Astrocyte (in vitro differentiated cells and primary cell): ENCODE data around the gene CPNE2.

ENCODE experiments used
- EZH2 ChIP-seq: IDR thresholded peaks from 2 replicates; pipeline ENCODE4 v1.6.1; 2012; ENCODE audit warnings: mild to moderate bottlenecking, low read length, inconsistent platforms; ENCODE audit not compliant: insufficient read depth
- TF ChIP-seq, protein P1 (sequence below): IDR thresholded peaks from 2 replicates; pipeline ENCODE4 v1.5.1; 2011; ENCODE audit warnings: low read depth, mild to moderate bottlenecking, inconsistent platforms, low read length, moderate library complexity; ENCODE audit not compliant: insufficient read depth

DNA sequence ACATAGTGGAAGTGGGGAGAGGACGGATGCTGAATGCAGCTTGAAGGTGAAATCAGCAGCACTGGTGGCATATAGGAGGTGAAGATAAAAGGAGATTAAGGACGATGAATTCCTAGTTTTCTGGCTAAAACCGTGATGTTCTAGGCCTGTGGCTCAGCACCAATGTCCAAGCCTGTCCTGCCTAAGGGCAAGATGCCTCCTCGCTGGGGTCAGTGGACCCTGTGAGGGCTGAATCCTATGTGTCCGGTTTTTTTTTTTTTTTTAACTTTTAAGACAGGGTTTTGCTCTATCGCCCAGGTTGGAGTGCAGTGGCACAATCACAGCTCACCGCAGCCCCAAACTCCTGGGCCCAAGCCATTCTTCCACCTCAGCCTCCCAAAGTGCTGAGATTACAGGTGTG is 12.8 kb downstream of the CPNE2 start:
- TF ChIP-seq, protein P1, sequence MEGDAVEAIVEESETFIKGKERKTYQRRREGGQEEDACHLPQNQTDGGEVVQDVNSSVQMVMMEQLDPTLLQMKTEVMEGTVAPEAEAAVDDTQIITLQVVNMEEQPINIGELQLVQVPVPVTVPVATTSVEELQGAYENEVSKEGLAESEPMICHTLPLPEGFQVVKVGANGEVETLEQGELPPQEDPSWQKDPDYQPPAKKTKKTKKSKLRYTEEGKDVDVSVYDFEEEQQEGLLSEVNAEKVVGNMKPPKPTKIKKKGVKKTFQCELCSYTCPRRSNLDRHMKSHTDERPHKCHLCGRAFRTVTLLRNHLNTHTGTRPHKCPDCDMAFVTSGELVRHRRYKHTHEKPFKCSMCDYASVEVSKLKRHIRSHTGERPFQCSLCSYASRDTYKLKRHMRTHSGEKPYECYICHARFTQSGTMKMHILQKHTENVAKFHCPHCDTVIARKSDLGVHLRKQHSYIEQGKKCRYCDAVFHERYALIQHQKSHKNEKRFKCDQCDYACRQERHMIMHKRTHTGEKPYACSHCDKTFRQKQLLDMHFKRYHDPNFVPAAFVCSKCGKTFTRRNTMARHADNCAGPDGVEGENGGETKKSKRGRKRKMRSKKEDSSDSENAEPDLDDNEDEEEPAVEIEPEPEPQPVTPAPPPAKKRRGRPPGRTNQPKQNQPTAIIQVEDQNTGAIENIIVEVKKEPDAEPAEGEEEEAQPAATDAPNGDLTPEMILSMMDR = no peak
- TF ChIP-seq EZH2 = no peak
